ENCODE results near the gene PCDH15. TPM values are rescaled to one million over a fixed set of nuclear protein-coding genes. Genes with fewer than 3 reads are reported as not detected.

PCDH15 gene
- polyA plus RNA-seq, 1 donor from 2014 or later: not detected

GRCh38 chr10:54284526-54285193, 516.4 kb downstream of the PCDH15 start:
- Mint-ChIP-seq H3K4me1 (no peaks in the 10 kb centered on the region), H3K27me3 (no peaks in the 10 kb centered on the region), H3K4me3 (no peak overlapping the region), H3K36me3 (no peaks in the 10 kb centered on the region), H3K27ac (no peak overlapping the region), H3K9me3 (peaks cover 0 to 4% (median 0%) of the 10 kb centered on the region in 3 donors)

GRCh38 chr10:54282012-54282411, 519.0 kb downstream of the PCDH15 start:
- Mint-ChIP-seq H3K4me3 (no peak overlapping the region), H3K9me3 (peaks cover 0 to 4% (median 1%) of the 10 kb centered on the region in 3 donors), H3K36me3 (no peaks in the 10 kb centered on the region), H3K27me3 (no peaks in the 10 kb centered on the region), H3K4me1 (no peaks in the 10 kb centered on the region), H3K27ac (no peak overlapping the region)

- Mint-ChIP-seq H3K4me1 (no peaks in the 10 kb centered on the region), H3K9me3 (peaks cover 0 to 7% (median 4%) of the 10 kb centered on the region in 3 donors)
Measured at GRCh38 chr10:54266395-54266794, 534.6 kb downstream of the PCDH15 start.

DNA sequence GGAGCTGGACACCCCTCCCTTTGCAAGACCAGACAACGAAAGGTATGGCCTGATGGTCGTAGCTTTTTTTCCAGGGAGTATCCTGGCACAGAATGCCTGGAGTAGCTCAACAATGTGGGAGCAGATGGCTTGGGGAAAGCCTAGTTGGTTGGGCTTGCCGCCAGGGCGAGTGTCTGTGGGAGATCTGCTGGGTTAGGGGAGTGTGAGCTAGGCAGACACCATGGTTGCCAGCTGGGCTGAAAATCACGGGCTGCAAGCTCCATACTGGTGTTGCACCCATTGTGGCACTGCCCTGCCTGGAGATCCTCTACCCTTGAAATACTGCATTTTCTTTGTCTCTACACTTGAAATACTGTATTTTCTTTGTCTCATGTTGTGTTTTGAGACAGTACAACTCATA, 538.3 kb downstream of the PCDH15 start:
- no peak overlapping the region for H3K4me3 Mint-ChIP-seq
- no peak overlapping the region for H3K27ac Mint-ChIP-seq
- H3K27me3 Mint-ChIP-seq: no peaks in the 10 kb centered on the region
- H3K36me3 Mint-ChIP-seq: no peaks in the 10 kb centered on the region
- no peaks in the 10 kb centered on the region for H3K4me1 Mint-ChIP-seq
- peaks cover 0 to 4% (median 0%) of the 10 kb centered on the region in 3 donors for H3K9me3 Mint-ChIP-seq

More at GRCh38 chr10:54266395-54266794, 534.6 kb downstream of the PCDH15 start:
- no peaks in the 10 kb centered on the region for H3K36me3 Mint-ChIP-seq
- no peaks in the 10 kb centered on the region for H3K27me3 Mint-ChIP-seq
- H3K27ac Mint-ChIP-seq: no peak overlapping the region
- H3K4me3 Mint-ChIP-seq: no peak overlapping the region

DNA sequence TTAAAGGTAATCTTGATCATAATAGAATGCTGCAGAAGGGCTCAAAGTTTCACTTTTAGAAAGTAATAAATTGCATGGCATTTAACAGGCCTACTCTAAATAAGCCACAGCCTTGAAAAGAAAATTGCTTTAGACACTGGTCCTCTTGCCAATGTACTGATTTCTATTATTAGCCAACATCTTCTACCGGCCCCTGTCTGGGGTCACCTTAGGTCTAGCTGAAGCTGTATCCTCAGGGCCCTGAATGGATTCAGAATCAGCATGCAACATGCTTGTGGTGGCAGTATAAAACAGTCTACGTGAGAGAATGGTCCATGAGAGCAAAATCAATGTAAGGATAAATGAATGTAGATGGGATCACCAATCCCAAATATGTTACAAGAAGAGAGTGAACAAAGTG, 541.9 kb downstream of the PCDH15 start:
- Mint-ChIP-seq H3K27ac (no peak overlapping the region), H3K4me1 (no peaks in the 10 kb centered on the region), H3K4me3 (no peak overlapping the region), H3K9me3 (peaks cover 0 to 5% (median 0%) of the 10 kb centered on the region in 3 donors), H3K36me3 (no peaks in the 10 kb centered on the region), H3K27me3 (no peaks in the 10 kb centered on the region)

DNA sequence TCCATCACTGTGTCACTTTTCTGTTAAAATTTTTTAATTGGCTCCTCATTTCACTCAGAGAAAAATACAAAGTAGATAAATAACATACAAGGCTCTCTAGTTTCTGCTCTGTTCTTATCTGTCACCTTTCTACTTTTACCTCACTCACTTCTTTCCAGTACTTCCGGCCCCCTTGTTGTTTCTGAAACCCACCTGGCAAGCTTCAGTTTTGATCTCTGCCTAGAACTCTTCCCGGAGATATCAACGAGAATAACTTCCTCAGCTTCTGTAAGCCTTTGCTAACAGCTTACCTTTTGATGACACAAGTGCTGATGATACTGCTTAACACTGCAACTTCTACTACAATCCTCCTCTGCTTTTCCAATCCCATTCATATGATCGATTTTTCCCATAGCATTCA, 566.2 kb downstream of the PCDH15 start:
- Mint-ChIP-seq H3K4me1 (no peaks in the 10 kb centered on the region), H3K9me3 (peaks cover 1 to 9% (median 2%) of the 10 kb centered on the region in 3 donors), H3K27me3 (no peaks in the 10 kb centered on the region), H3K27ac (no peak overlapping the region), H3K4me3 (peak overlapping the region in 1 of 4 donors; percentile 25), H3K36me3 (peaks cover 2% of the 10 kb centered on the region)

GRCh38 chr10:54203401-54203800, 597.6 kb downstream of the PCDH15 start:
- H3K4me1 Mint-ChIP-seq: no peaks in the 10 kb centered on the region
- H3K36me3 Mint-ChIP-seq: no peaks in the 10 kb centered on the region
- H3K4me3 Mint-ChIP-seq: no peak overlapping the region
- no peak overlapping the region for H3K27ac Mint-ChIP-seq
- H3K27me3 Mint-ChIP-seq: no peaks in the 10 kb centered on the region
- peaks cover 2% of the 10 kb centered on the region in 3 donors for H3K9me3 Mint-ChIP-seq

DNA sequence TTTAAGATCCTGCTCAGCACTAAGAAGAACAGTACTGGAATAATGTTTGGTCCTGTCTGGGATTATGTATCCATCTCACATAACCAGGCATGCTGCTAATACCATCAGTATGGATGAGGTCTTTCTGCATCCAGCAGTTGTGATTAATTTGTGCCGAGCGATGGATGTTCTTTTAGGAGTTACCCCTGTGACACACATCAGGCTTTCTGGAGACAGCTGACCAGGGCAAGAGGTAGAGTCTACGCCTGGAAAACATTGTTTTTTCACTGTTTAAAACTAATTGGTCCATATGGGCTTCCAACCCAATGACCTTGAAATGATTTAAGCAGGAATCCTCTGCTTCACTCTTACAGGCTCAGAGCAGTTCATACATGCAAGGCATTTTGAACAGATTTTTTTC, 603.0 kb downstream of the PCDH15 start:
- H3K36me3 Mint-ChIP-seq: no peaks in the 10 kb centered on the region
- H3K9me3 Mint-ChIP-seq: peaks cover 2 to 3% (median 2%) of the 10 kb centered on the region in 3 donors
- no peak overlapping the region for H3K27ac Mint-ChIP-seq
- no peaks in the 10 kb centered on the region for H3K4me1 Mint-ChIP-seq
- no peak overlapping the region for H3K4me3 Mint-ChIP-seq
- no peaks in the 10 kb centered on the region for H3K27me3 Mint-ChIP-seq

DNA sequence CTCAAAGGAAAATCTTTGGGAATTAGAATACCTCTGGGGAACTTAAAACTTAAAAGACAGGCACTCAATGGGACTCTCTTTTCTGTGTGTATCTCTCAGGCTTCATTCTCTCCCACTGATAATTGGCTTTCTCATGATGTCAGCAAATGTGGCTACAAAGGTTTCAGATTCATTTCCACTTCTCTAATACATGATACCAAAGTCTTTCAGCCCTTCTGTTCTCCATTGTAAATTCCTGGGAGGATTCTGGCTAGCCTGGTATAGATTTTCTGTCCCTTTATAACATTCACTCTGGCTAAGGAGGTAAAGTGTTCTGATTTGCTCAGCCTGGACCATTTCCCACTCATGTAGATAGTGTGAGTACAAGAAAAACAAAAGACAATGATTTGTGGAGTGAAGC, 606.2 kb downstream of the PCDH15 start:
- Mint-ChIP-seq H3K4me1 (no peaks in the 10 kb centered on the region), H3K27ac (no peak overlapping the region), H3K4me3 (no peak overlapping the region), H3K27me3 (no peaks in the 10 kb centered on the region), H3K9me3 (peaks cover 0 to 4% (median 3%) of the 10 kb centered on the region in 3 donors), H3K36me3 (no peaks in the 10 kb centered on the region)

DNA sequence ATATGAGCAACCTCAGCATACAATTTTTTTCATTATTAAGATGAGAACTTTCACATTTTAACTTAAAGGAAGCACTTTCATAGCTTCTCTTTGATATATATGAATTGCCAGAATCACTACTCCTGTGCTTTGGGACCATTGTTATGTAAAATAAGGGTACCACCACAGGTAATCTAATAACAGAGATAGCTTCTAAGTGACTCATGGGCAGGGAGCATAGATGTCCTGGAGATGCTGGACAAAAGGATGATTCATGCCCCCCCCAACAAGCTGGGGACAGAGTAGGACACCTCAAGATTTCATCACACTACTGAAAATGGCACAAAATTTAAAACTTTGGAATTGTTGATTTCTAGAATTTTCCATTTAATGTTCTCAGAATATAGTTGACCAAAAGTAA, 641.1 kb downstream of the PCDH15 start:
- H3K27ac Mint-ChIP-seq: no peak overlapping the region
- H3K4me1 Mint-ChIP-seq: peaks cover 0 to 2% (median 0%) of the 10 kb centered on the region in 3 donors
- no peak overlapping the region for H3K4me3 Mint-ChIP-seq
- H3K9me3 Mint-ChIP-seq: peaks cover 3 to 11% (median 3%) of the 10 kb centered on the region in 3 donors
- no peaks in the 10 kb centered on the region for H3K27me3 Mint-ChIP-seq
- H3K36me3 Mint-ChIP-seq: no peaks in the 10 kb centered on the region

- no peak overlapping the region for H3K4me3 Mint-ChIP-seq
- H3K27me3 Mint-ChIP-seq: no peaks in the 10 kb centered on the region
- H3K27ac Mint-ChIP-seq: no peak overlapping the region
- no peaks in the 10 kb centered on the region for H3K4me1 Mint-ChIP-seq
- peaks cover 0 to 7% (median 0%) of the 10 kb centered on the region in 3 donors for H3K9me3 Mint-ChIP-seq
- no peaks in the 10 kb centered on the region for H3K36me3 Mint-ChIP-seq
Measured at GRCh38 chr10:54148508-54148907, 652.5 kb downstream of the PCDH15 start.

- Mint-ChIP-seq H3K9me3 (peaks cover 0 to 13% (median 2%) of the 10 kb centered on the region in 3 donors), H3K27me3 (no peaks in the 10 kb centered on the region), H3K36me3 (no peaks in the 10 kb centered on the region), H3K4me3 (no peak overlapping the region), H3K4me1 (no peaks in the 10 kb centered on the region), H3K27ac (no peak overlapping the region)
Measured at GRCh38 chr10:54139819-54140428, 661.1 kb downstream of the PCDH15 start.

GRCh38 chr10:54137396-54137795, 663.6 kb downstream of the PCDH15 start:
- no peaks in the 10 kb centered on the region for H3K36me3 Mint-ChIP-seq
- no peak overlapping the region for H3K27ac Mint-ChIP-seq
- H3K27me3 Mint-ChIP-seq: no peaks in the 10 kb centered on the region
- peaks cover 2 to 13% (median 2%) of the 10 kb centered on the region in 3 donors for H3K9me3 Mint-ChIP-seq
- H3K4me3 Mint-ChIP-seq: no peak overlapping the region
- H3K4me1 Mint-ChIP-seq: no peaks in the 10 kb centered on the region

DNA sequence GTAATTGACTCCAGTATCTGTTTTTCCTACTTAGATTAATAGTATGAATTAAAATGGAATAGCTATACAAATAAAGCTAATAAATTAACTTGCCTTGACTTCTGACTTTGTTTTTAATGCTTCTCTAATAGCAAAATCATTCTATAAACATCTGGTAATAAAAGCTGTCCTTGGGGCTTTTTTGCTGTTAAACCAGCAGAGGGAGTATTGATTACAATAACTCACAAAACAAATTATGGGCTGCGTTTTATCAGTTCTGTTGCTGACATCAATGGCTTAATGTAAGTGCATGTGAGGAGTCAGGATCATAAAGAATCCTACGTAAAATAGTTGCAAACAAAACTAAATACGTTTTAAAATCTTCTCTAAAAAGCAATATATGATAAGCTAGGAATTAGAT, 667.8 kb downstream of the PCDH15 start:
- peaks cover 0 to 12% (median 2%) of the 10 kb centered on the region in 3 donors for H3K9me3 Mint-ChIP-seq
- H3K27me3 Mint-ChIP-seq: no peaks in the 10 kb centered on the region
- H3K27ac Mint-ChIP-seq: no peak overlapping the region

GRCh38 chr10:54131833-54132232, 669.2 kb downstream of the PCDH15 start:
- Mint-ChIP-seq H3K36me3 (peaks cover 1% of the 10 kb centered on the region), H3K4me1 (no peaks in the 10 kb centered on the region), H3K27me3 (no peaks in the 10 kb centered on the region), H3K4me3 (no peak overlapping the region), H3K27ac (peak overlapping the region in 1 of 3 donors; percentile 23), H3K9me3 (peaks cover 0 to 12% (median 2%) of the 10 kb centered on the region in 3 donors)

More for the DNA sequence above, 667.8 kb downstream of the PCDH15 start:
- no peak overlapping the region for H3K4me3 Mint-ChIP-seq
- H3K4me1 Mint-ChIP-seq: no peaks in the 10 kb centered on the region
- H3K36me3 Mint-ChIP-seq: peaks cover 1% of the 10 kb centered on the region

GRCh38 chr10:54130394-54130793, 670.6 kb downstream of the PCDH15 start:
- Mint-ChIP-seq H3K27ac (no peak overlapping the region), H3K4me3 (no peak overlapping the region), H3K36me3 (peaks cover 1% of the 10 kb centered on the region), H3K27me3 (no peaks in the 10 kb centered on the region), H3K9me3 (peaks cover 0 to 8% (median 2%) of the 10 kb centered on the region in 3 donors), H3K4me1 (no peaks in the 10 kb centered on the region)

Measured in IgD-negative memory B cell (primary cell).